Loucy (cell line): ENCODE data around the gene CD4.

ENCODE experiments used
- EZH2phosphoT487 ChIP-seq: fragments of 200-600 bp; IDR thresholded peaks from 2 replicates; pipeline ENCODE4 v1.6.1; 2018; ENCODE audit warnings: antibody characterized with exemption, mild to moderate bottlenecking, moderate library complexity, borderline replicate concordance
- TF ChIP-seq, protein P1 (sequence below): fragments of 200-600 bp; sonication (generic); conservative IDR thresholded peaks from 2 replicates; pipeline ENCODE4 v1.5.1; 2014; ENCODE audit warnings: mild to moderate bottlenecking, antibody characterized with exemption, low read length

DNA sequence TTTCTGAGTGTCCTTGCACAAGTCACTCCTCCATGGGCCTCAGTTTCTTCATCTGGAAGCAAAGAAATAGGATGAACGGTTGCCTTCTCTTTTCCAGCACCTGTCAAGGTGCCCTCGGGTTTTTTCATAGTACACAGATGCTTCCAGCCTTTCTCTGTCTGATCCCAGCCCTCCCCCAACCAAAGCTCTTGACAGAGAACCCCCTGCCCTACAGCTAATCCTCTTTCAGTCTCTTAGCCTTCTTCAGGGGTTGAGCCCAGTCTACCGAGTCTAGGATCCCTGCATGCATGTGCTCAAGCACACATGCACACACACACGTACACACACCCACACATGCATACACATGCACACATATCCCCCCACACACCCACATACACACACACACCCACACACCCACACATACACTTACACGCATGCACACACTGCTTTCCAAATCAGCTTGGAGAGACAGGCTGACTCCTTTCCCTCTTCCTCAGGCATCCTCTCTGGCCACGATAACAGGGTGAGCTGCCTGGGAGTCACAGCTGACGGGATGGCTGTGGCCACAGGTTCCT, 57.1 kb downstream of the CD4 start:
- TF ChIP-seq, protein P1, sequence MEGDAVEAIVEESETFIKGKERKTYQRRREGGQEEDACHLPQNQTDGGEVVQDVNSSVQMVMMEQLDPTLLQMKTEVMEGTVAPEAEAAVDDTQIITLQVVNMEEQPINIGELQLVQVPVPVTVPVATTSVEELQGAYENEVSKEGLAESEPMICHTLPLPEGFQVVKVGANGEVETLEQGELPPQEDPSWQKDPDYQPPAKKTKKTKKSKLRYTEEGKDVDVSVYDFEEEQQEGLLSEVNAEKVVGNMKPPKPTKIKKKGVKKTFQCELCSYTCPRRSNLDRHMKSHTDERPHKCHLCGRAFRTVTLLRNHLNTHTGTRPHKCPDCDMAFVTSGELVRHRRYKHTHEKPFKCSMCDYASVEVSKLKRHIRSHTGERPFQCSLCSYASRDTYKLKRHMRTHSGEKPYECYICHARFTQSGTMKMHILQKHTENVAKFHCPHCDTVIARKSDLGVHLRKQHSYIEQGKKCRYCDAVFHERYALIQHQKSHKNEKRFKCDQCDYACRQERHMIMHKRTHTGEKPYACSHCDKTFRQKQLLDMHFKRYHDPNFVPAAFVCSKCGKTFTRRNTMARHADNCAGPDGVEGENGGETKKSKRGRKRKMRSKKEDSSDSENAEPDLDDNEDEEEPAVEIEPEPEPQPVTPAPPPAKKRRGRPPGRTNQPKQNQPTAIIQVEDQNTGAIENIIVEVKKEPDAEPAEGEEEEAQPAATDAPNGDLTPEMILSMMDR: no peak
- TF ChIP-seq EZH2phosphoT487: no peak
